ENCODE data around the gene CPSF7.
"Not testable (repeated sequence)": the region's sequence is repeated elsewhere in the genome, so short reads cannot be mapped to it uniquely, and the experiment has no call there.

CPSF7 gene

DNA sequence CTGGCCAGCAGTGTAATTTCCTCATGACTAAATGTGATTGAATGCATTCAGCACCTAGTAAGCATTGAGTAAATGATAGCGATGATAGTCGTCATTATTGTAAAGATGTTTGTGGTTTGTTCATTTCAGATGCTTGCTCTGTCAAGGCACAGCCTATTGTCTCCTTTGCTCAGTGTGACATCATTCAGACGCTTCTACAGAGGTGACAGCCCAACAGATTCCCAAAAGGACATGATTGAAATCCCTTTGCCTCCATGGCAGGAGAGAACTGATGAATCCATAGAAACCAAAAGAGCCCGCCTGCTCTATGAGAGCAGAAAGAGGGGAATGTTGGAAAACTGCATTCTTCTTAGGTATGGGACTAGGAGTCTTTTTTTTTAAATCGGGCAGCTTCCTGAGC is 7.7 kb upstream of the CPSF7 start:
- no peak for DNase-seq

DNA sequence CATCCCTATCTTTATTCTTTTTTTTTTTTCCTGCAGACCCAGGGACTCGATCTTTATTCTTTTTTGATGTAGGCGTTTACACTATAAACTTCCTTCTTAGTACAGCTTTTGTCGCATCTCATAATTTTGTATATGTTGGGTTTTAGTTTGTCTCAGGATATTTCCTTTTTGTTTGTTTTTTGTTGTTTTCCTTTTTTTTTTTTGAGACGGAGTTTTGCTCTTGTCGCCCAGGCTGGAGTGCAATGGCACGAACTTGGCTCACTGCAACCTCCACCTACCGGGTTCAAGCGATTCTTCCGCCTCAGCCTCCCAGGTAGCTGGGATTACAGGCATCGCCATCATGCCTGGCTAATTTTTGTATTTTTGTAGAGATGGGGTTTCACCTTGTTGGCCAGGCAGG is 1.1 kb upstream of the CPSF7 start:
- DNase-seq: not testable (repeated sequence)

DNA sequence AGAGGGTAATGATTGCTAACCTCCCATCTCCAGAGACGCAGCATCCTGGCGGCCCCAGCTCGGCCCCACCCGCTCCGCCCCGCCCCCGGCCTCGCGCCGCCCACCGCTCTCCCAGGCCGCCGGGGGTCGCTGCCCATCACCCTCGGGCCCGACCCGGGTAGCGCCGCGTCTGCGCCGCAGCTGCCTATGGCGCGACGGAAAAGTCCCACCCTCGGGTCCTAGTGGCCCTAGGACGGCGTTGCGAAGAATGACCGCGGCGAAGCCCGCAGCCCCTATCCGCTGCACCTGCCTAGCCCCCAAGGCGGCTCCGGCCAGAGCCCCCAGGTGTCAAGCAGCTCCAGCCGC is 457 bp downstream of the CPSF7 start:
- peak; percentile 64 for DNase-seq

DNA sequence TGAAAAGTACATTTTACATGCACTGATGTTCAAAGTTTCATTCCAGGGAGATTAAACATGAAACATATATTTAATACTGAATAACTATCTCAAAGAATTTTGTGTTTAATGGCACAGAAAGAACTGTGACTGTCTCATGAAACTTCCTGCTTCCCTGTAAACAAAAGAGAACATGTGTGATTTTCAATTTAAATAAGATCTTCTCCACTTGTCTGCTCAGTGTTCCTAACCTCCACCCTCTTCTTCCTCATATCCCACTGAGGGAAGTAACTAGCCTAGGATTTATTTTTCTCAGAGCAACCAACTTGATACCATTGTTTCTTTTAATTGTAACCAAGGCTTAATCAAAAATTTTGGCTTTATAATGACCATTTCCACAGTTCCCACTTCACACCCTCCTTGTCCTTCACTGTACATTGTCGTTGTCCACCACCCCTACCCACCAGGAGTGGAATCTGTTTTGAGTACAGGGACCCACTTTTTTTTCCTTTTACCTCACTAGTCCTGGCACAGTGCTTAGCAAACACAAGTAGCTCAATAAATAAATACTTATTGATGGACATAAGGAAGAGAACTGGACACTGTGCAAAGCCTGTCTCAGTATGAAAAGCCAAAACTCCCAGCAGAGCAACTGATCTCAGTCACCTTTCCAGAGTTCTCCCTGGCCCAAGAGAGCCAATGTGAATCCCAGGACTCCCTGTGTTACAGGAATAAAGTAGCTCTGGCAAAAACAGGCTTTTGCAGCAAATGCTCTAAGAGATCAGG is 4.2 kb downstream of the CPSF7 start:
- no peak for DNase-seq

DNA sequence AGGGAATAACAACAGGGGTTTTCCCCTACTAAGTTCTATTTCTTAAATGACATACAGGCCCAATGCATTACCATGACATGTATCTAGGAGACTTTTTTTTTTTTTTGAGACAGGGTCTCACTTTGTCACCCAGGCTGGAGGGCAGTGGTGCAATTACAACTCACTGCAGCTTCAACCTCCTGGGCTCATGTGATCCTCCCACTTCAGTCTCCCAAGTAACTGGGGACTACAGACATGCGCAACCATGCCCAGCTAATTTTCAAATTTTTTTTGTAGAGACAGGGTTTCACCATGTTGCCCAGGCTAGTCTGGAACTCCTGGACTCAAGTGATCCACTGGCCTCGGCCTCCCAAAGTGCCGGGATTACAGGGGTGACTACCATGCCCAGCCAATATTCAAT is 7.5 kb downstream of the CPSF7 start:
- DNase-seq: no peak

DNA sequence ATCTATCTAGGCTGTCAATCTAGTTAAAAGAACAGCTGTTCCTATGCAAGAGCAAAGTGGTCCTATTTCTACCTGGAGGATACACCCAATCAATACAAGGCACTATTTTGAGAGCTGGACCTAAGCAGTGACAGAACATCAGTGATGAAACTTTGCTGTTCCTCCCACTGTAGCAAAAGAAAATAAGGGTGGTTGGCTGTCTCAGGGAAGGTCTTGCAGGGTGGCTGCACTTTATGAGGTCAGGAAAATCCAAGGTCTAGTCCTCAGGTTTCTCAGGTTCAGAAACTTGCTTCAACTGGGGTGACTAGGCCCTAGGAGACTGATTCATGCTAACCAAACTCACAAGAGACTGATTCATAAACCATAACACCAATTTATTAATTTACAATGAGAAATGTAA is 11.6 kb downstream of the CPSF7 start:
- DNase-seq: no peak

DNA sequence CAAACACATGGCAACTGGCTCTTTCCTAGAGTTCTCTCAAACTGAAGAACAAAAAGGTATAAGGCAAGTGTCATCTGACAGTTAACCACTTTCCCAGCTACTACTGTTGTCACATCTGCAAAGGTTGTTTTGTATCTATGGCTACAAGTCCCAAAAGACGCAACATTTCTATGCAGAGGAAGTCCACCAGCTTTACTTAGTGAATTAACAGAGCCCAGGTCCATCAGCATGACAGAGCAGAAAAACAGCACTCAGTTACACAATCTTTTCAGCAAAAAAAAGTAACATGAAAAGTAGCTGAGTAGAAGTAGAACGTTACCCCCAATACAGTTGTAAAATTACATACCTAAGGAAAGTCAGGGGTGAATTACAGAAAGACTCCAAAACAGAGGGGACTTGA is 12.1 kb downstream of the CPSF7 start:
- no peak for DNase-seq

DNA sequence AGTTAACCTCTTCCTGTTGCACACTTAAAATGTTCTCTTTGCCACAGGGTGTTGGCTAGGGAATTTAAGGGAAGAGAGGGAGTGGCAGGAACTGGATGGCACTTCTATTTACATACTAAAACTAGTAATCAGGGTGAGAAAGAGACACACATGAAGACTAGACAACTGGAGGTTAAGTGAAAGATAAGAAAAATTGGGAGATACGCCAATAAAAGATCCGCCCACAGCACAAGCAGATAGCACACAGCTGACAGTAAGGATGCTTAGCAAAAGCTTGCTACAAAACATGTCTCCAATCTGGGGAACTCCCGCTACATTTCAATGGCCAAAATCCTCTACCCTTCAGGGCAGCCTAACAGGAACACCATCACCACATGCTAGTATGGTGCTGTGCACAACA is 12.8 kb downstream of the CPSF7 start:
- no peak for DNase-seq

DNA sequence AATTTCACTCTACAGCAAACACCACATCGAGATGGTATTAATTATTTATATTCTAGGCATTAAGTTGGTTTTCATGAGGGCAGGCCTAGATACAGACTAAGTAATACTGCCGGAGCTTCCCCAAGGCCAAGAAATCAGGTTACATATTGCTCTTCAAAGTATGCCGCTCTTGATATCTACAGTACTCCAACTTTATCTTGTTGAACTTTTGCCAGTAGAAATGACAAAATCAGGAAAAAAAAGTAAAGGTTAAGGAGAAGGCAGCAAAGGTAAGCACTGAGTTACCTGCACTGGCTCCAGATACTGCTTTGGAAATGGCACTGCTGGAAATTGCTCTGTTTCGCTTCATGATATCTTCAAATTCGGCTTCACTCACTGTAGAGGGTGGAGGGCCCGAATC is 14.4 kb downstream of the CPSF7 start:
- no peak for DNase-seq

DNA sequence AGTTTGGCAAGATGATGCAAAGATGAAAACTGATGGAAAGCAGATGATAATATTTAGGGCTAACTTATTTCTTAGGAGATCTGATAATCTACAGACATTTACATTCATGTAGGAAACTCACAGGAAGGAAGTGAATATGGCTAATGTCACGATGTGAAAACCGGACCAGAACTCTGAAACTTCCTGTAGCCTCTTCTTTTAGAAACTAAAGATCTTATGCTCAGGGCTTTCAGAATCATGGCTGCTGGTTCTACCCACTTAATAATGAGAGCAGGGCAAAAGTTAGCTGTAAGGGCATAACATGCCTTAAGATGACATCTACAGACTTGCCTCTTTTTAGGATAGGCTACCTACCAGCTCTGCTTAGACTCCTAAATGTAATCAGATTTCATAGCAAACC is 15.2 kb downstream of the CPSF7 start:
- DNase-seq: no peak

DNA sequence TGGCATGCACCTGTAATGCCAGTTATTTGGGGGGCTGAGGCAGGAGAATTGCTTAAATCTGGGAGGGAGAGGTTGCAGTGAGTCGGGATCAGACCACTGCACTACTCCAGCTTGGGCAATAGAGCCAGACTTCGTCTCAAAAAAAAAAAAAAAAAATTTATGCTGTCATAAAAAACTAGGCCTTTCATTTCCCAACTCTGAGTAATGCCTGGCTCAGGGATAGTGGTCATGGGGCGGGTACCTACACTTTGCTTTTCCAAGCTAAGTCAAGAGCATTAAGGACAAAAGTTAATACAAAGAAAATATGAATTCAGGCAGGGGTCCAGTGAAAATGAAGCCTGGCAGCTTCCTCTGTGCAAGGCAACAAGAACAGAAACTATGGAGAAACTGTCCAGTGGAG is 16.3 kb downstream of the CPSF7 start:
- no peak for DNase-seq

DNA sequence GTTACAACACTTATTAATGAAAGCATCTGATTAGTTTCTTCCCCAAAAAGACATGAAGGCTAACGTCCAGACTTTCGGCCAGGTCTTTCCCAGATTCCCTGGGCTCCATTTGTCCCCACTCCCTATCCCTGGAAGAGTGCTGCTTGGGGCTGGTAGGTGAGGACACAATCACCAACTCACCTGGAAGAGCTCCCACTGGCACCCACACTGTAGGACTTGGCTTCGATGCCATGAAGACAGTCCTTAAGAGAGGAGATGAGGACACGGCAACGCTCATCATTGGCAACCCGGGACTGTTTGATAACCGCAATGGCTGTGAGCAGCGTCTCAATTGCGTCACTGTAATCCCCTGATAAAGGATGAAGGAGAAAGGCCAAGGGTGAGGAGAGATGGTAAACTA is 18.2 kb downstream of the CPSF7 start:
- DNase-seq: no peak

DNA sequence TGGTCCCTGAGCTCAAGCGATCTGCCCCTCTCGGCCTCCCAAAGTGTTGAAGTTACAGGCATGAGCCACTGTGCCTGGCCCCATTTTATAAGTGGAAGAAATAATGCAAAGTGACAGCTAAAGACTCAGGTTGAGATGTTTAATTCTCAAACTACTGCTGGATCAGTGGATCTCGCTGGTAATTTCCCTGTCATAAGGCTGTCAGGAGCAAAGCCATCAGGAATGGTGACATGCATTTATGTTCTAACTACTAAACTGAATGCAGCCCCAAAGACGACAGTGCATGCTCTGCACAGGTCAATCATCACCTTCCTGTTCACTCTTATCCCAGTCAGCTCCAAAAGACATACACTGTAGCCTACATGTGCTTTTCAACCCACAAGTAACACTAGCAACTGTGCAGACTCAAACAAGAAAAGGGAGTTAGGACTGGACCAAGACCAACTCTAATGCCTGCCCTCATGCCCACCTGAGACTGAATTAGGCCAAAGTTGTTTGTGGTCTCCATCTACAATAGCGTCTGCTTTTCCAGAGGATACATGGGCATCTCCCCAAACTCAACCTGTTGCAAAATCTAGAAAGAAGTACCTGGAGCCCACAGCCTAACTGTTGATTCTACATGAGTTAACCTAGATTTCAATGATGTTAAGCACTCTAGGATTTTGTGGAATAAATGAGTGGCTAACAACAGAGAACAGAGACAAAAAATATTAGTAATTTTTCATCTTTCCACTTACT is 22.6 kb downstream of the CPSF7 start:
- DNase-seq: no peak

DNA sequence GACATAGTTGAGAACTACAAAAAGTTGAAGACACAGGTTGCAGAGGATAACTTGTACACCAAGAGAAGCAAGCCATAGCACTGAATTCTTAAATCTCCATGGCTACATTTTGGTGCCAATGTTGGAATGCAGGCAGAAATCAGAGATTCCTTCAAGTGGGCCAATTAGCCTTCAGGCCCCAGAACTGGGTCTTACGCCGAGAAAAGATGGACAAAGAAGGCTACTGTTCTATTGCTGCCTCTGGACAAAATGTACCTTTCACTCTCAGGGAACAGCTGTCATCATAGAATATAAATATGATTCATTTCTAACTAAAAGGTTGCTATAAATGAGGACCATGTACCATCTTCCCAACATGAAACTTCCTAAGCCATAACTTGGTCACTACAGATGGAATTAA is 23.7 kb downstream of the CPSF7 start:
- no peak for DNase-seq

DNA sequence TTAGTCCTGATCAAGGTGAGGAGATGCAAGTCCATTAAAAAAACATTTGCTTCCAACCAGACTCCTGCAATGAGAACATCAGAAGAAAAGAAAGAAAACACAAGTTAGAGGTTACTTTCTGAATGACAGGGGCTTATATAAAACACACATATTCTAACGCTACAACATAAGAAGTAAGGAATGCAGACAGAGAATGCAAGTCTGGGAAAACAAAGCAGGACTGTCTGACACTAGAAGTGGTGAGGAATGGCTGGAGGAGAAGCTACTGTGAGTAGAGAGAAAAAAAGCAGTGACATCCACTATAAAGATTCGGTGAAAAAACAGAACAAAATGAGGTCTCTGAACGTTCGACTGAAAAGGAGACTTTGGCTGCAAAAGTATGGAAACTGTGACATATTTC is 25.1 kb downstream of the CPSF7 start:
- no peak for DNase-seq

DNA sequence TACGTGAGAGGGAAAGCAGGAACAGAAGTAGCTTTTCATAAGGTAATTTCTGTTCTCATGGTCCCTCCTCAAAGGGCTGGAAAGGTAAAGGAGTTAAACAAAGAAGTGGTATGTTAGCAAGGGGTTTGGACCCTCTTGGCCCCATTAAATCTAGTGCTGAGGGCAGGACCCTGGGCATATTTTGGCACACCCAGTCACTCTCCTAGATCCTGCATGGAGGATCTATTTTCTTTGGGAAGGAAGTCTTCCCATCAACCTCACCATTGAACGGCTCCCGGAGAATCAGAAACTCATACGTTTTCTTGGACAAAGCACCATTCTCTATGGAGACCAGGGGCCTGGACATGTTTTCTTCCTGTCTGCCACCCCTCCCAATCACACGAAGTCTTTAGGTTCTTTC is 25.7 kb downstream of the CPSF7 start:
- DNase-seq: no peak

DNA sequence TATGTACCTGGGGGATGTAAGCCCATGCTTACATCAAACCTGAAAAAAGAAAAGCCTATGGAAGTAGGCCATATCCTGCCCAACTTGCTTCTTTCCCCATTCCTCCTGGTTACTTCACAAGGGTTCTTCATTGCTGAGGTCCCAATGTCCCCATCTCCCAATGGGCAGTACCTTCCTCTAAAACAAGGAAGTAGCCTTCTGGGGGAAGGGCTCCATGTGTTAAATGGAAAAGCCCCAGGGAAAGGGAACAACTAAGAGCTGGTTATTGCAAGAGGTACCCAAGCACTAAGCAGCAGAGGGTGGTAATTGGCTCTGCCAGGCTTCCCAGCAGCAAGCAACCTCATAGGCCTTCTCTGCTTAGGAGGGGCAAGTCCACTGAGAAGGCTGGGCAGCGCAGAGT is 26.1 kb downstream of the CPSF7 start:
- DNase-seq: no peak

DNA sequence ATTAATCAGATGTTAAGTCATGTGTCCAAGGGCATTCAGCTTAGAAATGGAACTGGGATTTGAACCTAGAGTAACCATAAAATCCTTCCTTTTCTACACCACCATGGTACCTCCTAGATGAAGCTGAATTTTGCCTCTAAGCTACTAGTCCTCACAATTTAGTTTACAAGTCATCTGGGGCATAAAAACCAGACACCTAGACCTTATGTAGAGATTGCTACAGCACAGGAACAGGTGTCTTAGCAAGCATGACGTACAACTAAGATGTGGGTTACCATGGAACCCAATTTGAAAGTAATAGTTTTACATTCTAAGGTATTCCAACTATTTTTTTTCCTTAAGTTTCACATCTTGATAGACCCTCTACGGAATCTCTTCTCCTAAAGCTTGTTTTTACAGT is 28.2 kb downstream of the CPSF7 start:
- no peak for DNase-seq

DNA sequence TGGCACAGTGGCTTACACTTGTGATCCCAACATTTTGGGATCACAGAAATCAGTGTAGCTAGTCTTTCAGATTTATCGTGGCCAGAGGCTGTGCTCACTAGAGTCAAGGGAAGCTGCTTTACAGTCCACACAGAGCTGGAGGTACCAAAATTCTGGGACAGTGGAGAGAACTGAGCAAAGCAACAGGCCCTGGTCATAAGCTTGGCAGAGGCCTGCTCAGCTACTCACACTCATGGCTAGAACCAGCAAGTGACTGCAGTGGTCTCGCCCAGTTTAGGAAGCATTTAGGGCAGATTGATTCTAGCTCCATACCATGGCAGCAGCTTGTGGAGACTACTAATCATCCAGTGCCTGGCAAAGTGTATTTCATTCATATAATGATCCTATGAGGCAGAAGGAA is 28.6 kb downstream of the CPSF7 start:
- DNase-seq: no peak

DNA sequence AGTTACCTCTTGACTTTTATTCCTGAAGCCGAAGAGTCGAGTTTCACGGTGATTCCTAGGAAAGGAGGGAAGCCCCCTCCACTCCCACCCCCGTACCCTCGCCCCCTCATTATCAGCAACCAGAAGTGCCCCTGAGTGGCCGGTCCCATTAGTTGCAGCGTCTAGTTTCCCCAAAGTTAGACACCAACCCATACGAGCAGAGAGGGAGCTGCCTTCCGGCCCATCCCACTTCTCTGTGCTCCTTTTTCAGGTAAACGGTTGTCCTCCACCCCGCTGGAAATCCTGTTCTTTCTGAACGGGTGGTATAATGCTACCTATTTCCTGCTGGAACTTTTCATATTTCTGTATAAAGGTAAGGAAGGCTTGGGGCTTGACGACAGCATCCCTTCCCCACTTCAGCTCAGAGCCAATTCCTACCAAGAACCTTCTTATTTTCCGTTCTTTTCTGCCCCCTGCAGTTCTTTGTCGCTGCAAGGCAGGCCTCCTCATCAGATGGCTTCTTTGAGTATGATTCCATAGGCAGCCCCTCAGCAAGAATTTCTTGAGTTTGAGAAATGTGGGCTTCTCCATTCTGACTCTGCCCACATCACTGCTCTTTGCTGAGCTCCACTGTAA is 36.7 kb downstream of the CPSF7 start:
- DNase-seq: peak; percentile 39

DNA sequence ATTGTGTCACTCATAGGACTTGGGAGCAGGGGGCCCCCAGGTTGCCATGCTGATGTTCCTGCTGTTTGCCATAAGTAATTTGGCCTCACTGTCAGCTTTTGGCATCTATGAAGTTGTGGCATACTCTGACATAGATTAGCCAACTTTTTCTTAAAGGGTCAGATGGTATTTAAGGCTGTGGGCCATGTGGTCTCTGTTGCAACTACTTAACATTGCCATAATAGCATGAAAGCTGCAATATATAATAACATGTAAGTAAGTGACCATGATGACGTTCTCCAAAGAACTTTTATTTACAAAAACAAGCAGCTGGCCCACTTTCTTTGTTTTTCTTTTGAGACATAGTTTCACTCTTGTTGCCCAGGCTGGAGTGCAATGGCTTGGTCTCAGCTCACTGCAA is 39.6 kb downstream of the CPSF7 start:
- no peak for DNase-seq

DNA sequence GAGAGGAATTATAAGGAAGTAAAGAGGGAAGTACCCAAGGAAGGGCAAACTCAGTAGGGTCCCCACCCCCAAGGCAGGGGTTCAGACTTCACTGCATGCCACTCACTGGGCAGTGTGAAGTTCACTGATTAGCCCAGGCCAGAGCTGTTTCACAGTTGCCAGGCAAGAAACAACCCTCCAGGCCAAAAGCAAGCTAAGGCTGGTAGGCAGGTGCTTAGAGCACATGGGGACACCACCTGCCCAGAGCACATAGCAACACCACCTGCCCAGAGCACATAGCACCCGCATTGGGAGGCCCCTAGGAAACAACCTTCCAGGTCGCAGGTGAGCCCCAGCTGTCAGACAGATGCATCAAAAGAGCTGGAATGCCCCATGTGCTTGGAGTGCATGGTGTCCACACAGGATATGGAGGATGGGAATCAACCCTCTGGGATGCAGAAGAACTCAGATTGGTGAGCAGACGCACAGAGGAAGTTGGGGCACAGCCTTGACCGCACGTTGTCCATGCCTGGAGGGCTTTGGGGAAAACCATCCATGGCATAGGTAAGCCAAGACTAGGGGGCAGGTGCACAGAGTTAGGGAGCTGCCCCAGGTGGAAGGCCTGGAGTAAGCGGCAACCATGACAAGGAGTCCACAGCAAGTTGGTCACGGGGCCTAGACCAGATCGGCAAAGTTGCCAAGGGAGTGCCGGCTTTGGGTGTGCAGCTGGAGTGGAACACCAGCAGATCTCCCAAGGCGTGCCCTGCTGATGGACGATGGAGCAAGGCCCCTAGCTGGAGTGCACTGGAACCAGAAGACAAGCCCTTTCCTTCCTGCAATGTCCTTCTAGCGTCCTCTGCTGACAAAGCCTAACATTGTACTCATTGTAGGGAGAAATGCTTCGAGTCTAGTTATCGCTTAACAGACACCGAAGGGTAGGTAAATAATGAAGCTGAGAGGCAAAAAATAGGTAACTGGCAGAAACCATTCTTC is 45.2 kb downstream of the CPSF7 start:
- peak; percentile 18 for DNase-seq

DNA sequence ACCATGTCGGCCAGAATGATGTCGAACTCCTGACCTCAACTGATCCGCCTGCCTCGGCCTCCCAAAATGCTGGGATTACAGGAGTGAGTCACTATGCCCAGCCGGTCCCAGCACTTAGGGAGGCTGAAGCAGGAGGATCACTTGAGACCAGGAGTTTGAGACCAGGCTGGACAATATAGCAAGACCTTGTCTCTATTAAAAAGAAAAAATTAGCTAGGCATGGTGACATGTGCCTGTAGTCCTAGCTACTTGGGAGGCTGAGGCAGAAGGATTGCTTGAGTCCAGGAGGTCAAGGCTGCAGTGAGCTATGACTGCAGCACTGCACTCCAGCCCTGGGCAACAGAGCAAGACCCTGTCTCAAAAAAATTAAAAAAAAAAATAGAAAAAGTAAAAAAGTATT is 45.9 kb downstream of the CPSF7 start:
- not testable (repeated sequence) for DNase-seq

Measured in fibroblast of skin of right biceps (primary cell).